HG03135 (cell line): ENCODE results near the gene IFT80.

Source experiments
- ATAC-seq: cut with Tn5 transposase; IDR thresholded peaks from one replicate; pipeline ENCODE4 v1.9.1; 2021; ENCODE audit warnings: mild to moderate bottlenecking, moderate library complexity; ENCODE audit not compliant: unreplicated experiment

The IFT80 gene

DNA sequence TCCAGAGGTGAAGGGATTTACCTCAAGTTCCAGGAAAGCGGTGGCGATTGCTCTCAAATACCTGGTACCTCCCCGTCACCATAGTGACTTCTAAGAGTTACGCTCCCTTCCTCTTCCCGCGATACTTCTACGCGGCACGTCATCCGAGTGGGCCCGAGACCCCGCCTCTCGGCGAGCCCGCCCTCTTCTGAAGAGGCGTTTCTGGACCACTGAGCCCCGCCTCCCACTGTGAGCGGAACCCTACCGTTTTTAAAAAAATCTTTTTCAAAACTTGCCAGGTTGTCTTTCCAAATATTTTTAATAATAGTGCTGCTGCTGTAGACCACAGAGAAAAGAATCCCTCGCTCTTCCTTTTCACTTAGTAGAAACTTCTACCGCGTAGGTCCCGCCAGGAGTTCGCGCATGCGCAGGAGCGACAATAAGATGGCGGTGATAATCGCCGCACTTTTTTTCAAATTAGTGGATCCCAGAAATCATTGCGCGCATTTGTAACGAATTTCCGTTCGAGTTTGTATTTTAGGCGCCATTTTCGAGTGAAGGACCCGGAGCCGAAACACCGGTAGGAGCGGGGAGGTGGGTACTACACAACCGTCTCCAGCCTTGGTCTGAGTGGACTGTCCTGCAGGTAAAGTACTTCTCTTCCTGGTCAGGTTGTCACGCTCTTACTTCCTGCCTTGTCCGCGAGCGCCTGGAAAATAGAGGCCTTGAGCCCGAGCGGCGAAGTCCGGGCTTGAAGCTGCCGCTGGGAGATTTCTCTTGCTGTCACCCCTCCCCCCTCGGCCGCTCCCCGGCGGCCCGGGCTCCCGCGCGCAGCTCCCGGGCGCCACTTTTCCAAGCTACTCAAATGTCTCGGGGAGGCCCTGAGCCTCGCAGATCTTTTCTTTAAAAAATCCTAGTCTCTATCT, at the start of gene IFT80, which contains the start of gene SMC4:
TSS of gene IFT80 (minus strand) at position 101 of the 905 bp plus-strand sequence. CDS start 14,625 bp downstream, outside the sequence.
TSS of gene SMC4 (plus strand) at position 526 of the 905 bp plus-strand sequence. CDS start 1,177 bp downstream, outside the sequence.
- peak; percentile 94 for ATAC-seq

DNA sequence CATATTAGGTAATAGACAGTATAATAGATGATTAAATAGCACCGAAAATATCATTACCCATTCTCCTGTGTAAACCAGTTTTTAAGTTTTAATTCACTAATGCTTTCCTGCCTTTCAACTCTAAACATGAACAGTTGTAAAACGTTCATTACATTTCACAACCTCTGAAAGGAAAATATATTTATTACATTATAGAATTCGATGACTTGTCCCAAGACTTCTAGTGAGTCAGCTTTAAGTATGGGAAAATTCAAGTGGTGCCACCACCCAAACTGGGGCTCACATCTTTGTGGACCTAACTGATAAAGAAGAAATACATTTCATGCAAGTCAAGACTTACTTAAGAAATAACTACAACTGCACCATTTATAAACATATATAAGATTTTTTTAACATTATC, 48.5 kb upstream of the IFT80 start:
- no peak for ATAC-seq

DNA sequence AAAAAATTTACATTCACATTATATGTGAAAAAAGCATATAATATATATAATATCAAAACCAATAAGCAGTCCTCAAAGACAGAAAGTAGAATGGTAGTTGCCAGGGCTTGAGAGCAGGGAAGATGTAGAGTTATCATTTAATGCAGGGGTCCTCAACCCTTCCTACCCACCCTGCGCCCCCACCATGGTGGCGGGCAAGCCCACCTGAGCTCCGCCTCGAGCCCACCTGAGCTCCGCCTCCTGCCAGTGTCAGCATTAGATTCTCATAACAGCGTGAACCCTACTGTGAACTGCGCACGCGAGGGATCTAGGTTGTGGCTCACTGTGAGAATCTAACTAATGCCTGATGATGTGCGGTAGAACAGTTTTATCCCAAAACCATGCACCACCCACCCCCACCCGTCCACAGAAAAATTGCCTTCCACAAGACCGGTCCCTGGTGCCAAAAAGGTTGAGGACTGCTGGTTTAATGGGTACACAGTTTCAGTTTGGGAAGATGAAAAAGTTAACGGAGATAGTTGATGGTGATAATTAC, 47.6 kb upstream of the IFT80 start:
- no peak for ATAC-seq

DNA sequence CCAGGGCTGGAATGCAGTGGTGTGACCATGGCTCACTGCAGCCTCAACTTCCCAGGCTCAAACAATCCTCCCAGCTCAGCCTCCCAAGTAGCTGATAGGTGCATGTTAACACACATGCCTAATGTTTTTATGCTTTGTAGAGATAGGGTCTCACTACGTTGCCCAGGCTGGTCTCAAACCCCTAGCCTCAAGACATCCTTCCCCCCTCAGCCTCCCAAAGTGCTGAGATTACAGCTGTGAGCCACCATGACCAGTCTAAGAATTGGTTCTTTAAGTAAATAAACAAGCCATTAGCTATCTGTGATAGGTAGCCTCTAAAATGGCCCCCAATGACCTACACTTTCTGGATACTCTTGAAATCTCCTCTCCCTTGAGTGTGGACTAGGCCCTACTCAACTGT, 46.8 kb upstream of the IFT80 start:
- ATAC-seq: no peak

DNA sequence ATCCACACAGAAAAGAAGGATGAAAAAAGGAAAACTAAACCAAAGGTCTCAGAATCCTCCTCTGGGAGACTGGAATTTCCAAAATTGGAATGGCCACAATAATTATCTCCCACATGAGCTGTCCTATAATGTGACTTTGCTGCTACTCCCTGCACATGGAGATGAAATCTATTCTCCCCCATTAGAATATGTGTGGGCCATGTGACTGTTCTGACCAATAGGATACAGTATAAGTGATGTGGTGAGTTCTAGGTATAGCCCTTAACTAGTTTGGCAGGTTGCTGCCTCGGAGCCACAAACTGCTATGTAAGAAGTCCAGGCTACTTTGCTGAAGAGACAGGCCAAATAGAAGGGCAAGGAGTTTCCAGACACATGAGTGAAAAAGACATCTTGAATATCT, 45.4 kb upstream of the IFT80 start:
- ATAC-seq: no peak

DNA sequence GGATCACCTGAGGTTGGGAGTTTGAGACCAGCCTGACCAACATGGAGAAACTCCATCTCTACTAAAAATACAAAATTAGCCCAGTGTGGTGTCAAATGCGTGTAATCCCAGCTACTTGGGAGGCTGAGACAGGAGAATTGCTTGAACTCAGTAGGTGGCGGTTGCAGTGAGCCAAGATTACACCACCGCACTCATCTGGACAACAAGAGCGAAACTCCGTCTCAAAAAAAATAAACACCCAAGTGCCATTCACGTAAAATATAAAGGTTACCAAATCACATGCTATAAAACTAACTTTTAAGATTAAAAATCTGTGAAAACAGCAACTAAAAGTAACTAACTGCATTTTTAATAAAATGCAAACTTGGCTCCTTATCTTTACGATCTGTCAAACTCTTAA, 41.7 kb upstream of the IFT80 start:
- no peak for ATAC-seq

DNA sequence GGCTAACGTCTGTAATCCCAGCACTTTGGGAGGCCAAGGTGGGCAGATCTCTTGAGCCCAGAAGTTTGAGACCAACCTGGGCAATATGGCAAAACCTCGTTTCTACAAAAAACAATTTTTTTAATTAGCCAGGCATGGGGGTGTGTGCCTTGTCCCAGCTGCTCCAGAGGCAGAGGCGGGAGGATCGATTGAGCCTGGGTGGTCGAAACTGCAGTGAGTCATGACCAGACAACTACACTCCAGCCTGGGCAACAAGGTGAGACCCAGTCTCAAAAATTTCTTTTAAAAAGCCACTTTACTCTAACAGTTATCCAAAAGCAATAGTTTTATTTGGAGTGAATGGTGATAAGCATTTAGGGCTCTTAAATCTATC, 38.0 kb upstream of the IFT80 start:
- ATAC-seq: no peak

DNA sequence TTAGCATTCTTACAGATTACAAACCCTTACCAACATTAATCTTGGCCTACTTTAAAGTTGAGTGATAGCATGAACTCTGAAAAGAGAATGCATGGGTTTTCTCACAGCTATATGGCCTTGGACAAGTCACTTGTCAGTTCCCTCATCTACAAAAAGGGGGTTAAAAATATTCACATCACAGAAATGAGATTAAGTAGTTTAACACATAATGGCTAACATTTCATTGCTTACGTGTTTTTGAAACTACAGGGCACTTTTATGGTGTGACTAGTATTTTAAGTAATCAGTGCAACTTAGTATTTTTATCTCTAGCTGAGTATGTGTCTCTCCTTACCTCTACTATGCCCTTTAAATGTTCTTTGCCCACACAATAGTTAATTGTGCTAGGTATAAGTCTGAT, 36.7 kb upstream of the IFT80 start:
- ATAC-seq: no peak

DNA sequence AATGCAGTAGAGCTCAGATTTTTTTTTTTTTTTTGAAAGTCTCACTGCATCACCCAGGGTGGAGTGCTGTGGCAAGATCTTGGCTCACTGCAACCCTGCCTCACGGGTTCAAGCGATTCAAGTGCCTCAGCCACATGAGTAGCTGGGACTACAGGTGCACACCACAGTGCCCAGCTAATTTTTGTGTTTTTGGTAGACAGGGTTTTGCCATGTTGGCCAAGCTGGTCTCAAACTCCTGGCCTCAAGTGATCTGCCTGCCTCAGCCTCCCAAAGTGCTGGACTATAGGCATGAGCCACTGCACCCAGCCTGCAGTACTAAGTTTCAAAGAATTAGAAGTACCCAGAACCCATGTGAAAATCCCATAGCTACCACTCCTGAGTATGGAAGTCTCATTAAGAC, 36.1 kb upstream of the IFT80 start:
- ATAC-seq: no peak

DNA sequence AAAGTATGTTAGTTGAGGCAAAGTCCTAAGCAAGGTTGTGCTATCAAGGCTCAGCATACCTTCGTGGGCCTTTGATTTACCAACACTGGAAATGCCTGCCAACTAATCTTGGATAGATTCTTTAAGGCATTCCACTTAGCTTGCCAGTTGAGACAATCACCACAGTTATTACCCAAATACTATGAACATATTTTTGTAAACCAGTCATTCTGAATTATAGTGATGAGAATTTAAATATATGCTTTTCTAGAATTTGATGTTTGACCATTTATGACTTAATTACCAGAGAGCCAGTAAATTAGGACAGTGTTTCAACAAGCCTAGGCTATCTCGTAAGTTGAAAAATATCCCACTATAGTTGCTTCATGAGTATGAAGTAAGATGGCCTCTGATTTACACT, 35.0 kb upstream of the IFT80 start:
- ATAC-seq: no peak

DNA sequence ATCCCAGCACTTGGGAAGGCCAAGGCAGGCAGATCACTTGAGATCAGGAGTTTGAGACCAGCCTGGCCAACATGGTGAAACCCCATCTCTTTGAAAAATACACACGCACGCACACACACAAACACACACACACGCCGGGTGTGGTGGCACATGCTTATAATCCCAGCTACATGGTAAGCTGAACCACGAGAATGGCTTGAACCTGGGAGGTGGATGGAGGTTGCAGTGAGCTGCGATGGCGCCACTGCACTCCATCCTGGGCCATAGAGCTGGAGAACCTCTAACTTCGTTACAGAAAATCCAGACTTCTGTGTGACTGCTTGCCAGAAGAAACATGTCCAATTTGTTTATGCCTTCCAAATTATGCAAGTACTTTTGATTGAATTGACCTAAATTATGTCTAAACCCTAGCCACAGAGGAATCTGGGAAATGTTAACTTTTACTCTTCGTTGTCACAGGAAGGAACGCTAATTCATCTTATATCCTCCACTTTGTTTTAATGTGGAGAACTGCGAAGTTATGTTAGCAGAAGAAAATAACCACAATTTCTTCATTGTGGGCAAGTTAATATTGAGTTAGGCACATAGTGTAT, 28.9 kb upstream of the IFT80 start:
- no peak for ATAC-seq

DNA sequence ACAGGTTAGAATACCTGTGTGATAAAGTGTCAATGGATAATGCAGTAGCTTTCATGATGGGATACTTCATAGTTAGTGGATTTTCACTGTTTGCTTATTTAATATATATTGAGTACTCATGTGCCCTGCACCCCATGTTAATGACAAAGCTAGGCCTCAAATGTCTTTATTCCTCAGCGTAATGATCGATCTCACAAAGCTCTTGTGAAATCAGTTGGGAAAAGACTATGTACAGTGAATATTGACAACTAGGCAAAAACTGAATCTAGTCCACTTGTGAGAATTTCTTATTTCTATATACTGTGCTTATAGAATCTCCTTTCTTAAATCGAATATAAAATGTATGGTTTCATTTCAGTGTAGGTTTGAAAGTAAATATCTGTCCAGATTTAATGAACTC, 18.3 kb upstream of the IFT80 start:
- ATAC-seq: no peak

DNA sequence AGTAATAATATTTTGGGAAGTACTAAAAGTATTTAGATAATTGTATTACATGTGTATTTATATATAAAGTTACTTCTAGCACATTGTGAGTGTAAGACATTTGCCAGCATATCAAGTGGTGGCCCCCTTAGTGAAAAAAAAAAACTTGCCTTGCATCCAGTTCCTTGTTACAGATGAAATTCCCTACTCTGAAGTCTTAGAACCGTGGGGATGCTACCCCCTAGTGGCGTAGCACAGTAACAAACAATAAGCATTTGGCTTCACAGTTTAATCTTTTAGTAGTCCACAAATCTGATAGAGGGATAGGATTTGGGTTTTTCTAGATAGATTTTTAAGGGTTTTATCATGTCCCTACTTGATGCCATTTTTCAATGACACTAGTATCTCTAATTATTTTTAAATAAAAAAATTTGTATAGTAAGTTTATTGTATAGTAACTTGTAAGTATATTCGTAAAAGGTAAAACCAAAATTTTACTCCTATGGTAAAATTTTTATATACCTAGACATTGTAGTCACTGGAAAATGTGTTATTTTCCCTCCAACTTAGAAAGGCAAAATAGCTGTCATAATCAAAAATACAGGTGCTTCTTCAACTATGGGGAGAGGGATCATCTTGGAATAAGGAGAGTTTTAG, 14.7 kb upstream of the IFT80 start:
- peak; percentile 71 for ATAC-seq

DNA sequence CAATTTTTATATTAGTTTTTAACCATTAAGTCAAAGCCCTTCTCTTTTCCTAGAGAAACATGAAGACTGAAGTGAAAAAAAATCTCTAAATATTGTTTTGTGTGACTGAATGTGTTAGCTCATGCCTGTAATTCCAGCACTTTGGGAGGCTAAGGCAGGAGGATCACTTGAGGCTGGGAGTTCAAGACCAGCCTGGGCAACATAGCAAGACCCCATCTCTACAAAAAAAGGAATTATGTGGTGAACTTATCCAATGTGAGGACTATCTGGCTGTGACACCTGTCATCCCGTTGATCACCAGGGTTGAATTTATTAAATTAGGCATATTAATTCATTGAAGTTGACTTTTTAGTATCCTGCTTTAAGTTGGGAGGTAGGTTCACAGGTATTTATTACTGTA, 13.5 kb upstream of the IFT80 start:
- ATAC-seq: no peak

DNA sequence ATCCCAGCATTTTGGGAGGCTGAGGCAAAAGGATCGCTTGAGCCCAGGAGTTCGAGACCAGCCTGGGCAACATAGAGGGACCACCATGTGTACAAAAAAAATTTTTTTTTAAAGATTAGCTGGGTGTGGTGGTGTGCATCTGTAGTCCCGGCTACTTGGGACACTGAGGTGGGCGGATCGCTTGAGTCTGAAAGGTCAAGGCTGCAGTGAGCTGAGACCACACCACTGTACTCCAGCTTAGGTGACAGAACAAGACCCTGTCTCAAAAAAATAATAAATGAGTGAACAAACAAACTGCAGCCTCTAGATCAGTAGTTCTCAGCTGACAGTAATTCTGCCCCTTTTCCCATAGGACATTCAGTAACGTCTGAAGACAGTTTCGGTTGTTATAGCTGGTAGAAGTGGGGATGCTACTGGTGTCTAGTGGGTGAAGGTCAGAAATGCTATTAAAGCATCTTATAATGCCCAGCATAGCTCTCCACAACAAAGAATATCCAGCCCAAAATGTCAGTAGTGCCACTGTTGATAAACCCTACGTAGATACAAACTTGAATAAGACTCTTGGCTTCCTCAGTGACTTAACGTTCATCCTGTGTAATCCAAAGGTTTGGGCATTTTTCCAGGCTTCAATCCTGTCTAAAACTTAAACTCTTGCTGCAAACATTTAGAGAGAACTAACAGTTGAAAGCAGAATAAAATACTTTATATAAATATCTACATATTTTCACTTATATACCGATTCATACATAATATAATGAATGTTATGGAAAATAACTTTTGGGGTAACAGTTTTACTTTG, 11.0 kb upstream of the IFT80 start:
- ATAC-seq: no peak

DNA sequence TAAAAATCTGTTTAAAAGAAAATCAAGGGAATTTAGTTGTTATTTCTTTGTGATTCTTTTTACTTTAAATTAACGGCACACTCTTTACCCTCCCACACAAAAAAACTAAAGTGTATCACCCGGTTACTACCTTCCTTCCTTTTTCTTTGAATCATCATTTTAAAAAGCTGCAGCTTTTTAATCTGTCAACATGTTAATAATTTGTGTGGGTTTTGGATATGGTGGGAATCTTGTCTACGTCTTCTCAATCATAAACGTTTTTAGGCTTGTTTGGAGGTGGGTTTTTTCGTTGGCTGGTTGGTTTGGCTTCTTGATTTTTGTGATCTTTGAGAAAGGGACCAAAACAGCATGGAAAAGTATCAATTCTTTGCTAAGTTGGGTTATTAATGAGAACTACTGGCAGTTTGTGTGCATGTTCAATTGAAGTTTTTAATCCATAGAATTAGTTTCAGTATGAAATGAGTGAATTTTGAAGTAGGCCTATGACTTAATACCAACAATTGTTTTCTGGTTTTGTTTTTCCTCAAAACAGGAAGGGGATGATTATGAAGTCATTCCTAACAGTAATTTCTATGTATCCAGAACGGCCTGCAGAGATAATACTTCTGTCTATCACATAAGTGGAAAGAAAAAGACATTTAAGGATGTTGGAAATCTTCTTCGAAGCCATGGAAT, 4.9 kb upstream of the IFT80 start:
- ATAC-seq: no peak

DNA sequence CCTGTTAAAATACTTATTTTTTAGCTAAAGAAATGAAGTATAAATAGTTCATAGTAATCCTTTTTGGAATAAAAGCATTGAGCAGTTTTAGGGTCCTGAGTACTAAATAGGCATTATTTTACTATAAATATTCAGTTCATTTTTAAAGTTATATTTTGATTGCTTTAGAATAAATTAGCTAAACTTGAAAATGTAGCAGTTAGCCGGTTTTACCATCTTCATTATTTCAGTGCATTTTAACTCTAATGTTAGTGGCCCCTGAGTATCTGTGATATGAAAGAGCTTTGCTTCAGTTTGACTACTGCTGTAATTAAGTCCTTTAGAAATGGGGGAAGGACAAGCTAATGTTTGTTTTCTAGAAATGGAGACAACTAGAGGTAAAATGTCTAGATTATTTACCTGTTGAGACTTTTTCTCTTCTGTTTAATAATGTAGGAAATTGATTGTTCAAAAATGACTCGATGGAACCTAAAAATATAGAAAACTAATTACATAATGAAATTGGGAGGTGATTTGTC, 4.1 kb upstream of the IFT80 start:
- ATAC-seq: no peak

DNA sequence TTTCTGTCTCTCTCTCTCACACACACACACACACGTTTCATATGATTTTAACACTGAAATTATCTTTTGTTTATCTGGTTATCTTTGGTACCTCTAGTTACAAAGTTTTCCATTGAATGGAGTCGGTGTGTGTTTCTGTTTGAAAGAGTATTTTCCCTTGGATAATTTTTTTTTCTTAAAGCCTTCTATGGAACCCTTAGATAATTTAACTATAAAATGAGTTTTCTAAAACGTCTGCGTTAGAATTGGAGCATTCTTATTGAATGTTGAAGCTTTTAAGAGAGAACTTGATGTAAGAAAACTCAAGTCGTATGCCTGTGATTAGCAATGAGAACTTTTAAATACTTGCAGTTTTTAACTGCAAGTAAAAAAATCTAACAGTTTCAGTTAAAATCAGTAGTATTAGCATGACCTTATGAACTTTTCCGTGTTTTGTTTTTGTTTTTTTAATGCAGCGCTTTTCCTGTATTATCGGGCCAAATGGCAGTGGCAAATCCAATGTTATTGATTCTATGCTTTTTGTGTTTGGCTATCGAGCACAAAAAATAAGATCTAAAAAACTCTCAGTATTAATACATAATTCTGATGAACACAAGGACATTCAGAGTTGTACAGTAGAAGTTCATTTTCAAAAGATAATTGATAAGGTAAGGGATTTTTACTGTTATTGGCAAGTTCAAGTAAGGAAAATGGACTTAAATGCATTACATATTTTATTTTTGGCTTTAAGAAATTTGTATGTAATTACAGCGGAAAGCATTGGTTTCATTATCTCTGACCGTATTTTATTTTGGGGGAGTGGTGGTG, 3.4 kb upstream of the IFT80 start:
- ATAC-seq: no peak
